IMR-90 (cell line): ENCODE measurements around the gene NHEJ1. TPM values are rescaled to one million over a fixed set of nuclear protein-coding genes. Genes with fewer than 3 reads are reported as not detected.

ENCODE experiments used
- ATAC-seq: fragments of 200-7000 bp; cut with Tn5 transposase; 2 replicates; pipeline ENCODE4 v1.9.1; 2020; ENCODE audit warnings: low read depth, mild to moderate bottlenecking, moderate library complexity
- BruUV-seq: library from RNA; stranded (reverse); fragments of 400-500 nt; replicated peaks from 2 replicates; lab custom pipeline; 2021; lab: Mats Ljungman, UMichigan
- CTCF ChIA-PET: fragments of 300-600 bp; formaldehyde crosslinking; extraction: SDS; loops from one replicate; lab custom pipeline; 2021; ENCODE audit warnings: antibody characterized with exemption; lab: Yijun Ruan, JAX
- POLR2A ChIA-PET: fragments of 300-600 bp; sonication (Branson Sonifier 250); formaldehyde crosslinking; loops from one replicate; lab custom pipeline; 2022; ENCODE audit warnings: antibody characterized with exemption; ENCODE audit not compliant: unreplicated experiment; lab: Charles Lee
- DNase-seq: peaks from one replicate; pipeline ENCODE4 v3.0.0; 2013
- H2AFZ ChIP-seq: replicated peaks from 2 replicates; pipeline ENCODE3; 2013; ENCODE audit warnings: low read length, mild to moderate bottlenecking; ENCODE audit not compliant: poor library complexity
- H2AK5ac ChIP-seq: 2 replicates; pipeline ENCODE4 v1.6.1; 2013; ENCODE audit warnings: low read depth, low read length, inconsistent platforms
- H2AK9ac ChIP-seq: replicated peaks from 2 replicates; pipeline ENCODE3; 2013; ENCODE audit warnings: mild to moderate bottlenecking, low read depth, low read length, moderate library complexity; ENCODE audit not compliant: poor library complexity
- H2BK120ac ChIP-seq: 2 replicates; pipeline ENCODE4 v1.6.1; 2013; ENCODE audit warnings: low read depth, low read length, inconsistent platforms
- H2BK15ac ChIP-seq: 3 replicates; pipeline ENCODE4 v1.6.1; 2013; ENCODE audit warnings: low read depth, low read length, inconsistent platforms
- H2BK20ac ChIP-seq: 2 replicates; pipeline ENCODE4 v1.6.1; 2013; ENCODE audit warnings: low read depth, mild to moderate bottlenecking, inconsistent platforms, low read length, moderate library complexity
- H2BK5ac ChIP-seq: 2 replicates; pipeline ENCODE4 v1.6.1; 2013; ENCODE audit warnings: mild to moderate bottlenecking, low read depth, low read length, inconsistent platforms; ENCODE audit not compliant: poor library complexity, severe bottlenecking
- H3K14ac ChIP-seq: replicated peaks from 2 replicates; pipeline ENCODE4 v1.6.1; 2013; ENCODE audit warnings: low read depth, low read length, inconsistent platforms
- H3K18ac ChIP-seq: 2 replicates; pipeline ENCODE4 v1.6.1; 2013; ENCODE audit warnings: low read depth, low read length, control low read depth
- H3K23ac ChIP-seq: 2 replicates; pipeline ENCODE4 v1.6.1; 2013; ENCODE audit warnings: low read depth, low read length, inconsistent platforms
- H3K27ac ChIP-seq: 2 replicates; pipeline ENCODE4 v1.5.1; 2013; ENCODE audit warnings: mild to moderate bottlenecking, control low read depth, low read length; ENCODE audit not compliant: insufficient read depth
- H3K27me3 ChIP-seq: 2 replicates; pipeline ENCODE4 v1.6.1; 2013; ENCODE audit warnings: low read length; ENCODE audit not compliant: control insufficient read depth, insufficient read depth
- H3K36me3 ChIP-seq: 2 replicates; pipeline ENCODE4 v1.6.1; 2013; ENCODE audit warnings: low read length, mixed read lengths; ENCODE audit not compliant: control insufficient read depth, insufficient read depth
- H3K4ac ChIP-seq: 2 replicates; pipeline ENCODE4 v1.6.1; 2013; ENCODE audit warnings: low read depth, low read length, inconsistent platforms
- H3K4me1 ChIP-seq: 2 replicates; pipeline ENCODE4 v1.6.1; 2013; ENCODE audit warnings: low read length, mixed read lengths; ENCODE audit not compliant: control insufficient read depth, insufficient read depth
- H3K4me2 ChIP-seq: 2 replicates; pipeline ENCODE4 v1.6.1; 2013; ENCODE audit warnings: low read depth, mild to moderate bottlenecking, control low read depth, low read length, moderate library complexity
- H3K4me3 ChIP-seq: 2 replicates; pipeline ENCODE4 v1.5.1; 2013; ENCODE audit warnings: low read depth, mild to moderate bottlenecking, control low read depth, low read length, moderate library complexity; ENCODE audit not compliant: insufficient read depth
- H3K56ac ChIP-seq: 2 replicates; pipeline ENCODE4 v1.6.1; 2013; ENCODE audit warnings: low read length, inconsistent platforms; ENCODE audit not compliant: insufficient read depth; ENCODE audit errors: extremely low read depth
- H3K79me1 ChIP-seq, 2 experiments: 2 replicates each; pipeline ENCODE4 v1.6.1; 2013; ENCODE audit warnings: low read length in 2 of 2, inconsistent platforms in 1 of 2, low read depth in 1 of 2
- H3K9ac ChIP-seq: 2 replicates; pipeline ENCODE4 v1.6.1; 2013; ENCODE audit warnings: low read depth, low read length, control low read depth
- H3K9me1 ChIP-seq: 2 replicates; pipeline ENCODE4 v1.6.1; 2013; ENCODE audit warnings: low read length, inconsistent platforms; ENCODE audit not compliant: insufficient read depth
- H3K9me3 ChIP-seq: 2 replicates; pipeline ENCODE4 v1.6.1; 2013; ENCODE audit warnings: low read length; ENCODE audit not compliant: control insufficient read depth, insufficient read depth
- H4K20me1 ChIP-seq: 2 replicates; pipeline ENCODE4 v1.6.1; 2013; ENCODE audit warnings: low read length, inconsistent platforms; ENCODE audit not compliant: insufficient read depth
- H4K5ac ChIP-seq: 2 replicates; pipeline ENCODE4 v1.6.1; 2013; ENCODE audit warnings: mild to moderate bottlenecking, low read depth, low read length, control low read depth
- H4K8ac ChIP-seq, 2 experiments: 2 replicates each; pipeline ENCODE4 v1.6.1; 2013; ENCODE audit warnings: low read depth in 2 of 2, low read length in 2 of 2, control low read depth in 1 of 2, inconsistent platforms in 1 of 2
- H4K91ac ChIP-seq: 2 replicates; pipeline ENCODE4 v1.6.1; 2013; ENCODE audit warnings: low read depth, low read length, inconsistent platforms; ENCODE audit not compliant: insufficient read depth
- MXI1 ChIP-seq: IDR thresholded peaks from 2 replicates; pipeline ENCODE4 v1.6.1; 2012; ENCODE audit warnings: low read depth, mild to moderate bottlenecking, low read length, moderate library complexity, borderline replicate concordance
- POLR2A ChIP-seq: IDR thresholded peaks from 2 replicates; pipeline ENCODE4 v1.6.1; 2012; ENCODE audit warnings: mild to moderate bottlenecking, low read depth, low read length
- RAD21 ChIP-seq: IDR thresholded peaks from 2 replicates; pipeline ENCODE4 v1.6.1; 2012; ENCODE audit warnings: low read length, improper control_type of control experiment
- WGBS, 2 experiments: methylation state at CpG; one replicate each; pipeline versions ENCODE4 v1.1.5 to v1.1.7; 2013; ENCODE audit warnings: missing lambda C conversion rate in 2 of 2; ENCODE audit not compliant: insufficient read length in 1 of 2; ENCODE audit errors: extremely low coverage in 2 of 2; 5-methylcytosine and 5-hydroxymethylcytosine counted together
- dilution Hi-C: fragments of 300-500 bp; cut with HindIII; formaldehyde crosslinking; loops from one replicate; pipeline ENCODE4 v1.14.3; 2018; ENCODE audit warnings: low sequenced_read_pairs; ENCODE audit not compliant: unreplicated experiment
- in situ Hi-C: fragments of 300-500 bp; cut with MboI; formaldehyde crosslinking; loops from 3 replicates; pipeline ENCODE4 v1.14.3; 2019; ENCODE audit warnings: low sequenced_read_pairs, inconsistent platforms, mixed read lengths
- intact Hi-C: fragments of 100-400 bp; cut with micrococcal nuclease; formaldehyde crosslinking; loops from 2 replicates; pipeline ENCODE4 v1.10.0; 2022
- polyA plus RNA-seq, 3 experiments: library from polyadenylated mRNA; depleted of rRNA; stranded (reverse); fragments of >200 nt; gene quantifications; 2 replicates each; pipeline ENCODE4 v1.2.3, GENCODE V29; 2012; ENCODE audit warnings: low replicate concordance in 1 of 3
- total RNA-seq: library from RNA; depleted of rRNA; stranded (reverse); fragments of >200 nt; gene quantifications from 2 replicates; pipeline ENCODE4 v1.2.3, GENCODE V29; 2012

Gene NHEJ1
- total and polyA plus RNA-seq, 2 of the 4 experiments (the other 2 are of a cell fraction): 12.5 to 23.1 TPM

DNA sequence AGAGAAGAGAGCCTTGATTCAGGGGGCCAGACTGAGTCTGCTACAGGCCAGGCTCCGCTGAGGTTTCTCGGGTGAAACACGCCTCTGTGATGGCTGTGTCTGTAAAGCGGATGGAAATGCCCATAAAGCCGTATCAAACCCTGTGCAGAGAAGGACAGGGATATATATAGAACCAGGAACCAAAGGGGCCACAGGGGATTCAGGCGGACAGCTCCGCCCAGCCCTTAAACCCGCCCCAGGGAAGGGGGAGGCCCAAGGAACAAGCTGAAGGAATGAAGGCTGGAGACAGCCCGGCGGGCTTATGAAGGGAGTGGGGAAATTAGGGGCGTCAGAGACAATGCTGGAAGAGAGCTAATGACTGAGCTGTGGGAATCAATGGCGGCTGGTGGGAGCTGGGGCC, 42.1 kb downstream of the NHEJ1 start:
- Histone ChIP-seq H3K27me3 (no peaks in the 10 kb centered on the region), H2BK5ac (no peak overlapping the region), H2BK15ac (no peak overlapping the region), H2BK20ac (no peak overlapping the region), H3K79me1 (no peaks in the 10 kb centered on the region), H2AK9ac (no peak overlapping the region), H4K8ac (no peak overlapping the region), H2BK120ac (no peak overlapping the region), H4K20me1 (peaks cover 3% of the 10 kb centered on the region; the same call in 1 of the 2 replicates), H3K4me1 (no peaks in the 10 kb centered on the region), H3K4ac (no peak overlapping the region), H3K56ac (no peak overlapping the region), H3K4me3 (no peak overlapping the region), H3K18ac (no peak overlapping the region), H3K9me3 (no peaks in the 10 kb centered on the region), H3K9me1 (no peaks in the 10 kb centered on the region), H2AFZ (no peak overlapping the region), H4K91ac (no peak overlapping the region), H3K9ac (no peak overlapping the region), H3K27ac (no peak overlapping the region), H3K4me2 (no peak overlapping the region), H3K23ac (no peak overlapping the region), H2AK5ac (no peak overlapping the region), H3K36me3 (no peaks in the 10 kb centered on the region; the same call in 1 of the 2 replicates), H3K14ac (no peak overlapping the region), H4K5ac (no peak overlapping the region)
- no TSS peak for BruUV-seq
- intact Hi-C loops: no loop called here
- in situ Hi-C loops: no loop called here
- 64% methylated on average over 6 of the region's 12 CpGs; no CpG with 5 or more reads in 1 of the 2 experiments for WGBS, 2 experiments
- dilution Hi-C loops: no loop called here
- POLR2A ChIA-PET: no interaction called here
- no peak for ATAC-seq
- CTCF ChIA-PET: interaction anchor here (1.5 to 2.7 kb wide), 3 partner anchors 33 to 60 kb away, joined by 6 to 15 read pairs (median 8); no protein-coding TSS in a partner anchor
- TF ChIP-seq MXI1 (no peak), RAD21 (no peak), POLR2A (no peak)
- DNase-seq: no peak
